ENCODE data around the gene TRAM2.

Gene TRAM2

GRCh38 chr6:52544602-52545405 is 32.1 kb downstream of the TRAM2 start:
- no peak for DNase-seq

- no peak for DNase-seq
These were observed 32.9 kb downstream of the TRAM2 start for GRCh38 chr6:52543729-52544601.

GRCh38 chr6:52543262-52543661 is 33.6 kb downstream of the TRAM2 start:
- no peak for DNase-seq

GRCh38 chr6:52541135-52541534 is 35.7 kb downstream of the TRAM2 start:
- DNase-seq = no peak

- DNase-seq = no peak
These were observed 36.5 kb downstream of the TRAM2 start for GRCh38 chr6:52540286-52540902.

- no peak for DNase-seq
These were observed 37.3 kb downstream of the TRAM2 start for GRCh38 chr6:52539607-52540006.

GRCh38 chr6:52538901-52539354 is 37.9 kb downstream of the TRAM2 start:
- DNase-seq = no peak

GRCh38 chr6:52538252-52538900 is 38.5 kb downstream of the TRAM2 start:
- no peak for DNase-seq

GRCh38 chr6:52537001-52537753 is 39.7 kb downstream of the TRAM2 start:
- no peak for DNase-seq

- DNase-seq = no peak
These were observed 40.4 kb downstream of the TRAM2 start for GRCh38 chr6:52536424-52536916.

- no peak for DNase-seq
These were observed 41.0 kb downstream of the TRAM2 start for GRCh38 chr6:52535711-52536423.

- DNase-seq = no peak
These were observed 41.9 kb downstream of the TRAM2 start for GRCh38 chr6:52534966-52535390.

GRCh38 chr6:52534363-52534762 is 42.5 kb downstream of the TRAM2 start:
- DNase-seq = no peak

- DNase-seq = no peak
These were observed 43.4 kb downstream of the TRAM2 start for GRCh38 chr6:52533491-52533890.

GRCh38 chr6:52532457-52532856 is 44.4 kb downstream of the TRAM2 start:
- DNase-seq = no peak

- no peak for DNase-seq
These were observed 45.0 kb downstream of the TRAM2 start for GRCh38 chr6:52531834-52532233.

- DNase-seq = no peak
These were observed 45.5 kb downstream of the TRAM2 start for GRCh38 chr6:52531396-52531795.

GRCh38 chr6:52530351-52530750 is 46.5 kb downstream of the TRAM2 start:
- no peak for DNase-seq

- no peak for DNase-seq
These were observed 47.5 kb downstream of the TRAM2 start for GRCh38 chr6:52529311-52529710.

- DNase-seq = no peak
These were observed 49.4 kb downstream of the TRAM2 start for GRCh38 chr6:52527436-52527835.

GRCh38 chr6:52526634-52527033 is 50.2 kb downstream of the TRAM2 start:
- DNase-seq = no peak

Measured in activated CD4-positive, alpha-beta T cell treated with anti-CD3 and anti-CD28 coated beads for 4 hours (primary cell).